GM12878 (cell line): Measurements from ENCODE around the gene EHBP1. TPM values are rescaled to one million over a fixed set of nuclear protein-coding genes. Genes with fewer than 3 reads are reported as not detected.
A peak's percentile ranks its signal among the peaks of the same experiment; 100 is the strongest.

ENCODE experiments used
- ATAC-seq: fragments of 200-7000 bp; cut with Tn5 transposase; 3 replicates; pipeline ENCODE4 v1.9.1; 2020; ENCODE audit warnings: mild to moderate bottlenecking, moderate library complexity
- BruUV-seq: library from RNA; stranded (reverse); fragments of 400-500 nt; replicated peaks from 2 replicates; lab custom pipeline; 2021; lab: Mats Ljungman, UMichigan
- CTCF ChIA-PET: fragments of 300-600 bp; sonication (Branson Sonifier 250); formaldehyde crosslinking; extraction: SDS; loops from one replicate; lab custom pipeline; 2021; ENCODE audit warnings: inconsistent platforms; lab: Yijun Ruan, JAX
- POLR2A ChIA-PET: fragments of 350-600 bp; formaldehyde crosslinking; extraction: SDS; loops from one replicate; lab custom pipeline; 2021; ENCODE audit warnings: inconsistent platforms; lab: Charles Lee
- RAD21 ChIA-PET: fragments of 300-600 bp; sonication (Branson Sonifier 250); formaldehyde crosslinking; loops from one replicate; lab custom pipeline; 2023; ENCODE audit warnings: antibody characterized with exemption; ENCODE audit not compliant: unreplicated experiment; lab: Charles Lee
- SMC1A ChIA-PET: fragments of 300-600 bp; sonication (Branson Sonifier 250); formaldehyde crosslinking; loops from one replicate; lab custom pipeline; 2023; ENCODE audit not compliant: unreplicated experiment, uncharacterized antibody; lab: Charles Lee
- DNase-seq: peaks from one replicate; pipeline ENCODE4 v3.0.0-alpha.2; 2011; ENCODE audit warnings: low read depth, low spot score
- FAIRE-seq: peaks from 3 replicates; lab custom pipeline; 2011; peaks lifted over from hg19 to GRCh38; lab: Jason Lieb, UNC
- H2AFZ ChIP-seq: 2 replicates; pipeline ENCODE4 v1.6.0; 2011; ENCODE audit warnings: low read depth, low read length, control low read depth; ENCODE audit not compliant: control insufficient read depth
- H3K27ac ChIP-seq: 2 replicates; pipeline ENCODE4 v1.5.1; 2011; ENCODE audit warnings: control low read depth; ENCODE audit not compliant: control insufficient read depth, insufficient read depth
- H3K27me3 ChIP-seq, 2 experiments: replicated peaks in 1 of 2; 2 replicates each; pipeline versions ENCODE4 v1.6.0 to v1.6.1; 2011; ENCODE audit warnings: low read length in 1 of 2; ENCODE audit not compliant: control insufficient read depth in 2 of 2, insufficient read depth in 2 of 2
- H3K36me3 ChIP-seq, 2 experiments: 2 replicates each; pipeline ENCODE4 v1.5.1; 2011; ENCODE audit warnings: low read length in 1 of 2; ENCODE audit not compliant: control insufficient read depth in 2 of 2, insufficient read depth in 2 of 2
- H3K4me1 ChIP-seq: 2 replicates; pipeline ENCODE4 v1.6.1; 2011; ENCODE audit warnings: mild to moderate bottlenecking, low read length, moderate library complexity, mixed read lengths; ENCODE audit not compliant: control insufficient read depth, insufficient read depth
- H3K4me2 ChIP-seq: 2 replicates; pipeline ENCODE4 v1.6.0; 2011; ENCODE audit warnings: control low read depth; ENCODE audit not compliant: control insufficient read depth, insufficient read depth
- H3K4me3 ChIP-seq: fragments of 200-600 bp; sonication (generic); 2 replicates; pipeline ENCODE4 v1.5.1; 2016
- H3K79me2 ChIP-seq: 2 replicates; pipeline ENCODE4 v1.6.0; 2011; ENCODE audit warnings: low read length; ENCODE audit not compliant: control insufficient read depth, insufficient read depth
- H3K9ac ChIP-seq: 2 replicates; pipeline ENCODE4 v1.8.0; 2011; ENCODE audit warnings: low read length, control low read depth, mixed read lengths; ENCODE audit not compliant: control insufficient read depth, insufficient read depth
- H3K9me3 ChIP-seq: replicated peaks from 3 replicates; pipeline ENCODE4 v1.5.1; 2011; ENCODE audit warnings: mild to moderate bottlenecking, low read length; ENCODE audit not compliant: control insufficient read depth, insufficient read depth
- H4K20me1 ChIP-seq: 2 replicates; pipeline ENCODE4 v1.6.0; 2011; ENCODE audit not compliant: control insufficient read depth, insufficient read depth
- BHLHE40 ChIP-seq, 2 experiments: fragments of 450-650 bp in 1 of 2; IDR thresholded peaks; 2 replicates each; pipeline ENCODE4 v1.6.1; 2011 to 2017; ENCODE audit warnings: low read depth in 2 of 2, borderline replicate concordance in 1 of 2, improper control_type of control experiment in 1 of 2, low read length in 1 of 2, mild to moderate bottlenecking in 1 of 2
- CREB1 ChIP-seq: IDR thresholded peaks from 2 replicates; pipeline ENCODE4 v1.6.1; 2012; ENCODE audit warnings: low read depth, mild to moderate bottlenecking, inconsistent platforms
- IKZF1 ChIP-seq: fragments of 450-650 bp; conservative IDR thresholded peaks from 2 replicates; pipeline ENCODE4 v1.6.1; 2017; ENCODE audit warnings: antibody characterized with exemption, mild to moderate bottlenecking
- IKZF2 ChIP-seq, 2 experiments: fragments of 450-650 bp; IDR thresholded peaks; 2 replicates each; pipeline ENCODE4 v1.6.1; 2017; ENCODE audit warnings: mild to moderate bottlenecking in 2 of 2, moderate library complexity in 2 of 2
- KAT2A ChIP-seq: conservative IDR thresholded peaks from 2 replicates; pipeline ENCODE4 v1.6.1; 2011; ENCODE audit warnings: low read depth, low read length; ENCODE audit not compliant: control insufficient read depth
- MTA2 ChIP-seq: fragments of 450-650 bp; IDR thresholded peaks from 2 replicates; pipeline ENCODE4 v1.6.1; 2016; ENCODE audit warnings: low read depth, mild to moderate bottlenecking, moderate library complexity
- SMARCA5 ChIP-seq: fragments of 450-650 bp; IDR thresholded peaks from 2 replicates; pipeline ENCODE4 v1.6.1; 2017; ENCODE audit warnings: mild to moderate bottlenecking
- WGBS: methylation state at CpG from one replicate; pipeline ENCODE4 v1.1.6; 2016; ENCODE audit warnings: low lambda C conversion rate; ENCODE audit not compliant: insufficient replicate concordance, insufficient coverage; ENCODE audit errors: missing lambda C conversion rate; 5-methylcytosine and 5-hydroxymethylcytosine counted together
- in situ Hi-C: fragments of 300-500 bp; cut with MboI; formaldehyde crosslinking; loops from 9 replicates; pipeline ENCODE4 v1.14.3; 2018; ENCODE audit warnings: mixed read lengths
- intact Hi-C: fragments of 100-400 bp; cut with micrococcal nuclease; formaldehyde crosslinking; loops from one replicate; pipeline ENCODE4 v1.14.2; 2022; ENCODE audit not compliant: unreplicated experiment
- polyA plus RNA-seq, 11 experiments: library from polyadenylated mRNA; depleted of rRNA in 4 of 11; unstranded in 6 of 11; stranded (reverse) in 5 of 11; fragments of >200 nt; fragmentation: Nextera tagmentation in 4 of 11; fragmentation: Illumina TruSeq in 1 of 11; extraction: Ambion mirVana in 4 of 11; extraction: Trizol in 1 of 11; gene quantifications; 1 replicate in 1 of 11; 2 replicates in 10 of 11; pipeline versions ENCODE4 v1.2.1 to v1.2.3, GENCODE V29; 2011 to 2016; ENCODE audit warnings: inconsistent platforms in 2 of 11, missing spikeins in 2 of 11, low read depth in 1 of 11
- total RNA-seq, 4 experiments: library from RNA; depleted of rRNA in 3 of 4; stranded (reverse); fragments of >200 nt in 3 of 4; fragmentation: Illumina TruSeq in 1 of 4; extraction: Trizol in 1 of 4; gene quantifications; 2 replicates each; pipeline versions ENCODE4 v1.2.1 to v1.2.3, GENCODE V29; 2013 to 2021
- TF ChIP-seq, protein P1 (sequence below): fragments of 450-650 bp; formaldehyde crosslinking; IDR thresholded peaks from 2 replicates; pipeline ENCODE4 v1.4.0; 2022; ENCODE audit warnings: mild to moderate bottlenecking, moderate library complexity

EHBP1 gene
- total and polyA plus RNA-seq, 10 of the 15 experiments (the other 5 are each of a cell fraction or from before 2014, with no cell fraction given) = 5.7 to 26.1 (median 13.6) TPM

DNA sequence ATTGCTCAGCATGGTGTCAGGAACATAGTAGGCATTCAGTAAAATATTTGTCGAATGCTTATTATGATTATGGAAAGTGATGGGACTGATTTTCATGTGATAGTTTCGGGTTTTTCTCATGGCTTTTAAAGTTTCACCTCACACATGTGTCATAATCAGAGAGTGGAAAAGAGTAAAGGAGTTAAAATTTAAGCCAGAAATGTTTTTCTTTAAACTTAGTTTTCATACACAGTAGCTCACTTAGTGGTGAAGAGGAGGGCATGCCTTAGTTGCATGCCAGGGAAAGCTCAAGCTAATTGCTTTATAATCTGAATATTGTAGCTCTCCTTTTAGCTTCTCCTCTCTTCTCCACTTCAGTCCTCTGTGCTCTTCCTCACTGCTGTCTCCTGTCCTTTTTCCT is 38.0 kb downstream of the EHBP1 start:
- DNase-seq (no peak), ATAC-seq (peak; percentile 41), FAIRE-seq (no peak)
- intact Hi-C loops (no loop called here), in situ Hi-C loops (no loop called here)
- H3K9me3 ChIP-seq = no peaks in the 10 kb centered on the region; the same call in 1 of the 3 replicates
- no peaks in the 10 kb centered on the region for H4K20me1 ChIP-seq
- TF ChIP-seq KAT2A (no peak), BHLHE40 (IDR thresholded peaks at IDR 0.05; ENCODE audit: borderline replicate concordance in 1 of 2, low read depth in 2 of 2, low read length in 1 of 2) (no peak), IKZF1 (0 out of 2 replicates have a peak, but pooled peaks have one; percentile 40), CREB1 (no peak), IKZF2 (IDR thresholded peaks at IDR 0.05) (peak; percentile 29 to 43; a peak in 2 of 4 replicates), SMARCA5 (no peak), MTA2 (peak; percentile 23; the same call in 1 of the 2 replicates)
- TF ChIP-seq, protein P1, sequence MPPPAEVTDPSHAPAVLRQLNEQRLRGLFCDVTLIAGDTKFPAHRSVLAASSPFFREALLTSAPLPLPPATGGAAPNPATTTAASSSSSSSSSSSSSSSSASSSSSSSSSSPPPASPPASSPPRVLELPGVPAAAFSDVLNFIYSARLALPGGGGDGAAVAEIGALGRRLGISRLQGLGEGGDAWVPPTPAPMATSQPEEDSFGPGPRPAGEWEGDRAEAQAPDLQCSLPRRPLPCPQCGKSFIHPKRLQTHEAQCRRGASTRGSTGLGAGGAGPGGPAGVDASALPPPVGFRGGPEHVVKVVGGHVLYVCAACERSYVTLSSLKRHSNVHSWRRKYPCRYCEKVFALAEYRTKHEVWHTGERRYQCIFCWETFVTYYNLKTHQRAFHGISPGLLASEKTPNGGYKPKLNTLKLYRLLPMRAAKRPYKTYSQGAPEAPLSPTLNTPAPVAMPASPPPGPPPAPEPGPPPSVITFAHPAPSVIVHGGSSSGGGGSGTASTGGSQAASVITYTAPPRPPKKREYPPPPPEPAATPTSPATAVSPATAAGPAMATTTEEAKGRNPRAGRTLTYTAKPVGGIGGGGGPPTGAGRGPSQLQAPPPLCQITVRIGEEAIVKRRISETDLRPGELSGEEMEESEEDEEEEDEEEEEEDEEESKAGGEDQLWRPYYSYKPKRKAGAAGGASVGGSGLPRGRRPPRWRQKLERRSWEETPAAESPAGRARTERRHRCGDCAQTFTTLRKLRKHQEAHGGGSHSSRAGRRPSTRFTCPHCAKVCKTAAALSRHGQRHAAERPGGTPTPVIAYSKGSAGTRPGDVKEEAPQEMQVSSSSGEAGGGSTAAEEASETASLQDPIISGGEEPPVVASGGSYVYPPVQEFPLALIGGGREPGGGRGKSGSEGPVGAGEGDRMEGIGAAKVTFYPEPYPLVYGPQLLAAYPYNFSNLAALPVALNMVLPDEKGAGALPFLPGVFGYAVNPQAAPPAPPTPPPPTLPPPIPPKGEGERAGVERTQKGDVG (CRISPR knock-in tag) = no peak
- no peak overlapping the region for H3K27ac ChIP-seq
- no peak overlapping the region for H3K9ac ChIP-seq
- ChIA-PET POLR2A (interaction anchor here (1.4 kb wide), 1 partner anchor 12 kb away, joined by 3 read pairs; no protein-coding TSS in a partner anchor), SMC1A (interaction anchor here (0.6 to 1.7 kb wide), 5 partner anchors 20 to 156 kb away, joined by 3 read pairs; no protein-coding TSS in a partner anchor), CTCF (interaction anchor here (0.6 to 2.0 kb wide), 3 partner anchors 13 to 286 kb away, joined by 3 to 7 read pairs (median 5); no protein-coding TSS in a partner anchor), RAD21 (interaction anchor here (1.0 to 1.4 kb wide), 3 partner anchors 10 to 38 kb away, joined by 3 to 5 read pairs (median 3); partner anchors contain the start of gene EHBP1)
- BruUV-seq = no TSS peak
- no peak overlapping the region for H3K4me2 ChIP-seq
- H2AFZ ChIP-seq = no peak overlapping the region
- 93% methylated on average over 2 of the region's 2 CpGs for WGBS
- no peaks in the 10 kb centered on the region for H3K27me3 ChIP-seq
- H3K4me3 ChIP-seq = no peak overlapping the region
- H3K79me2 ChIP-seq = peaks cover 4% of the 10 kb centered on the region
- H3K36me3 ChIP-seq = 0 out of 4 replicates have a peak, but pooled peaks cover 0 to 4% of the 10 kb centered on the region in 2 experiments
- no peaks in the 10 kb centered on the region for H3K4me1 ChIP-seq
